T-helper 1 cell (primary cell): ENCODE data around the gene ABCG8.
A peak's percentile ranks its signal among the peaks of the same experiment; 100 is the strongest.
"Not testable (repeated sequence)": the region's sequence is repeated elsewhere in the genome, so short reads cannot be mapped to it uniquely, and the experiment has no call there.

Experiments used
- DNase-seq, 5 donors: peaks; one replicate each; pipeline ENCODE4 v3.0.0-alpha.2; 2012 to 2020

The ABCG8 gene

DNA sequence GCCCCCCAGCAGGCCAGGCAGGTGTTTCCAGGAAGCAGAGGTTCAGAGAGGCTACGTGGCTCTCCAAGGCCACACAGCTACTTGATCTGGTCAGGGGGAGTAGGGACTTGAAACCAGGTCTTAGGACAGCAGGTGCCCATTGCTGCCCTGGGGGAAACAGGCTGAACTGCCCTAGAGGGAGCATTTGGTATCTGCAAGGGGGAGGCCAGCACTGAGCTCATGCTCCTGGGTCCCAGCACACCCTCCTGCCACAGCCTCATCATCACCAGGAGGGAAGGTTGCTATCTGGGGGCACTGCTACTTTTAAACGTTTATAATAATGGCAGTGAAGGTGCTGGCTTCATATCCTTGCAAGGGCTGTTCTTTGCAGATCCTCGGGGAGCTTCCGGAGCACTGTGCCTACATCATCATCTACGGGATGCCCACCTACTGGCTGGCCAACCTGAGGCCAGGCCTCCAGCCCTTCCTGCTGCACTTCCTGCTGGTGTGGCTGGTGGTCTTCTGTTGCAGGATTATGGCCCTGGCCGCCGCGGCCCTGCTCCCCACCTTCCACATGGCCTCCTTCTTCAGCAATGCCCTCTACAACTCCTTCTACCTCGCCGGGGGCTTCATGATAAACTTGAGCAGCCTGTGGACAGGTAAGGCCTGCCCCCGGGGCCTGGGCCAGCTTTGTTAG is 36.1 kb downstream of the ABCG8 start:
- no peak for DNase-seq

DNA sequence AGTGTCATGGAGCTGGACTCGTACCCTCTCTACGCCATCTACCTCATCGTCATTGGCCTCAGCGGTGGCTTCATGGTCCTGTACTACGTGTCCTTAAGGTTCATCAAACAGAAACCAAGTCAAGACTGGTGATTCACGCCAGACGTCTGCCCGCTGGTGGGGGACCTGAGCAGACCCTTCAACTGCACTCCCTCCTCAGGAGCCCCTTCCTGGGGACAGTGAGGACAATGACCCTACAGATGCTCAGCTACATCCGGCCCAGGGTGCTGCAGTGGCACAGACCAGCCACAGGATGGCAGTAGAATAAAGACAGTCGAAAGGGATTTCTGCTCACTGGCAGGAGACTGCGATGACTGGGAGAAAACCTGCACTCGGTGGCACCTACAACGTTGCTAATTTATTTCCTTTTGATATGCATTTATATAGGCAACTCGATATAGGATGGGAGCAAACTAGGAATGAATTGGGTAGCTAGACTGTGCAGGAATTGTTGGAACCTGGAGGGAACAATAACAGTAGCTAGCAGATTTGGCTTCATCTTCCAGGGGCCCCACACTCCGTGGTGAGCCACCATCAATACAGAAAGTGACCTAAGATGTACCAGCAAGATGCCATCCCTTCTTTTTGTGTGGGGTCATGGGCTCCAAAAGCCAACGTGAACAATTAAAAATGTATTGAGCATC is 39.2 kb downstream of the ABCG8 start:
- peak; percentile 21 to 57 (median 24) for DNase-seq

DNA sequence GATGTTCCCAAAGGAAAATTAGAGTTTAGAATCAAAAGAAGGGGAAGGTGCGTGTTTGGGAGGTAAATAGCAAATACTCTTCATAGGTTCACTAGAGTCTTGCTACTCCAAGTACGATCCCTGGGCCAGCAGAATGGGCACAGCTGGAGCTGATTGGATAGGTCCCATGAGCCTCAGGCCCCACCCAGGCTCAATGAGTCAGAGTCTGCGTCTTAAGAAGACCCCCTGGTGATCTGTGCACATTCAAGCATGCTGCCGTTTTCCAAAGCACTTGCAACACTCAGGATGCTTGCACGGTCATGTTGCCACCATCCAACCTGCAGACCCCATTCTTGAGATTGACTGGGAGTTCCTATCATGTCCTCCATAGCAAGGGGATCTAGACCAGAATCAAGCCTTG is 40.5 kb downstream of the ABCG8 start:
- DNase-seq: no peak

DNA sequence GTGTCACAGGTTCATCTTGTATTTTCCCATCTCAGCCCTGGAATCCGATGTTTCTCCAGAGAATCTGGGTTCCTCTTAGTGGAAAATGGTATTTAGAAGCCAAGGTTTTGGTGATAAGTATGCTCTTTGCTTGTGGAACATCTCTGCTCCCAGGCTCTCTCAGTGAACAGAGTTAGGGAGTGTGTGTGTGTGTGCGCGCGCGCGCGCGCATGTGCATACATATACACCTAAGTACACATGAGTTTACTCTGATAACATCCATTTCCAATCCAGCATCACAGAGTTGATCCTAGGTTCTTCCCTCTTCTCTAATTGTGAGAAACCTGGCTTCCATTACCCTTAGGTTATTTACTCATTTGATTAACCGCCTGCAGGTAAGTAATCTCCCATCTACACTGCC is 41.7 kb downstream of the ABCG8 start:
- DNase-seq: no peak

DNA sequence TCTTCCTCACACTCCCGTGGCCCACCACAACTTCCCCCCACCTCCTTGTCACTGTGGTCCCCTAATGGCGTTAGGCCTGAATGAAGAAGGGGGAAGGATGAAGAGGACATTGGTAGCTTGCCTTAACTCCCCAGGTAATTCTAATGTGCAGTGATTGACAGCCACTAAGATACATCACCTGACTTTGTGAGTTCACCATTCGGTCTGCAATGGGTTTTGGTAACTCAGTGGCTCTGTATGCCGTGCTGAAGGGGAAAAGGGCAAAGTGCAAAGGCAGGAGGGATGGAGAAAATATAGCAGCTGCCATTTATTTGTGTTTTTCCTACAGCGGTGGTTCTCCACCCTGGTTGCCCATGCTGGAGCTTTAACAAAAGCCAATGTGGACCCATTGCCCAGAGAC is 42.2 kb downstream of the ABCG8 start:
- DNase-seq: no peak

DNA sequence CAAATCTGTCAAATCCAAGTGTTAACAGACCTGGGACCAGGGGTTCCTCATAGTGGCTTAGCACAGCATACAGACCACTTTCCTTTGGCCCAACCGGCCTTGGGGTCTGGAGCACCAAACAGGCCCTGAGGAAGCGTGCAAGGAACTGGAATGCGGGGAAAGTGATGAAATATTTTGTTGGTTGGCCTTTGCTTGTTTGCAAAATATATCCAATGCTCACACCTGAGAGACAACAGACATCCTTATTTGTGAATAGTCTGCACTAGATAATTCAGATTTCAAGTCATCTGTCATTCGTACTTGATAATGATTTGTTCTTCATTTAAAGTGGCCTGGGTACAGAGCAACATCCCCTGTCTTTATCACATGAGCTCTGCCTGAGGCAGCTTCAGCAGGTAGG is 43.5 kb downstream of the ABCG8 start:
- DNase-seq: no peak

DNA sequence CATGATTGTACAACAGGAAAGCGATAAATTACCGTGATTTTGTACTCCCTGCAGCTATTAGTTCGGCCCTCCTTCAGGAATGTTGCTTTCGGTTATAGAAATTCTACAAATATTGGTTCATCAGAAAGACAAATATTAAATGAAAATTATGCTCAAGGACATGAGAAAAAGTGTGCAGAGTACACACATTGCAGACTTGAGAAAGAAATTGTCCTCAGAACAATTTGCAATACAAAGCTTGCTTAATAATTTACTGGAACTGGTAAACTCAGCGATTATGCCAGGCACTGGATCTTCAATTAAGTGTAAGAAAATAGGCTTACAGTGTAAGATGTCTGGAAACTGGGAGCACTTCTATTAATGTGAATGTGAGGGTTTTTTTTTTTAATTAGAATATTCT is 45.9 kb downstream of the ABCG8 start:
- DNase-seq: no peak

DNA sequence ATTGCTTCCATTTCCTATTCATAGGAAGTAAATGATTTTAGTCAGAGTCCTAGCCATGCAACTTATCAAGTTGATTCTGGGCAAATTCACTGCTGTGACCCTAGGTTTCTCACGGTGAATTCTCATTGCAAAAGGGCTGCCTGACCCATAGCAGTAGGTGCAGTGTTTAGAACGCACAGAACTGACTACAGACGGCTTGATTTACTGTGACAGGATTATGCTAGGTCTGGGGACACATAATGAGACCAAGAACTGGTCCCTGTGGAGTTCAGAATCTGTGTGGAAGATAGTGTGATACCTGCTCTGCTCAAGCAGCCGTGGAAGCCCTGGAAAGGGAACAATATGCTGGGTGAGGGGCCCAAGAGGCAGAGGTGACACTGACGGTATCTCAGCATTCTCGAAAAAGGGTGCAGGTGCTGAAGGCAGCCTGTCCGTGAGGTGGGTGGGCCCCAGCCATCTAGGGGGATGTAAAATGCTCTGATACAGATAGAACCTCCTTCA is 46.4 kb downstream of the ABCG8 start:
- no peak for DNase-seq

DNA sequence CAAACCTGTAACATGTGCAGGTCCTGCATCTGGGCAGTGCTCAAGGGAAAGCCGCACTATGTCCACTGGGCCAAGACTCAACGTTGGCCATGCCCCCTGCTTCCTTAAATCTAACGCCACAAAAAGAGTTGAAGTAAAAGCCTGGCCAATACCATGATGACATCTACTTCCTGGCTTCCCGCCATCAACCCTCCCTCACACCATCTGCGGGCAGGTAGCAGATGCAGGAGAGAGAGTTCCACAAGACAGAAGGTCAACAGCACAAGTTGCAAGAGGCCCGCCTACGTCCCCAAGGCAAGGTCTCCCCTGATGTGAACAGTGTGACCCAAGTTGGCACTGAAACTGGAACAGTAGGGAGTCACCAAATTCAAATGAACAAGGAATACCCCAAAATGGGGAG is 48.4 kb downstream of the ABCG8 start:
- DNase-seq: no peak

DNA sequence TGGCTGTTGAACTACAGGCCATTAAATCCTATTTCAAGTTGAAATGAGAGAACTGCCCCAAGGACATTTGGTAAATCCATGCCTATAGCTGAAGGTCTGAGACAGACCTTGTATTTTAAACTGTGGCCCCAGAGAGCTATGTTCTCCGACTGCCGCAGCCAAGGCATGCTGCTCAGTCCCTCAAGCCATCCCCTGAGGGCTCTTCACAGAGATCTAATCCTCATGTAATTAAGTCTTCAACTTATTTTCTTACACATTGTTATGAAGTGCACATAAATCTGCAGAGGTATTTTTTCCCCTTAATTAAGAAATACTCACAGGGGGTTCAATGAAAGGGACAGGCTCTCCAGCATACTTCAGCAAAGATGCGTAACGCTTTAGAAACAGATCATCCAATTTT is 50.6 kb downstream of the ABCG8 start:
- DNase-seq: no peak

DNA sequence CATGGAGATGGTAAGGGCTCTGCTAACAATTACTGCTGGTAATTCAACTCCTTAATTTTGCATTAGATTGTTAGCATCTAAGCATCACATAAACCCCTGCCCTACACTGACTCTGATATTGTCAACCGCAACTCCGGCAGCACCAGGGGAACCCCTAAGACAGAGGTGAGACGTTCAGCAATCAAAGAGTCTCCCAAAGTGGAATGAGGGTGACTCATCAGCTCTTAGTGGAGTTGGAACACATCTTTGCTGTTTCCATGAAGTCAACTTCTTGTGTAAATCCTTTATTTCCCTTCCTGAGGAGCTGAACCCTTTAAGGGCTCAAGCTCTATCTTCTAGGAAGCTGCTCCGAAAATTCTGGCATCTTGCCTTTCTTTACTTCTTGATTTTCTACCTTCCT is 52.1 kb downstream of the ABCG8 start:
- no peak for DNase-seq

DNA sequence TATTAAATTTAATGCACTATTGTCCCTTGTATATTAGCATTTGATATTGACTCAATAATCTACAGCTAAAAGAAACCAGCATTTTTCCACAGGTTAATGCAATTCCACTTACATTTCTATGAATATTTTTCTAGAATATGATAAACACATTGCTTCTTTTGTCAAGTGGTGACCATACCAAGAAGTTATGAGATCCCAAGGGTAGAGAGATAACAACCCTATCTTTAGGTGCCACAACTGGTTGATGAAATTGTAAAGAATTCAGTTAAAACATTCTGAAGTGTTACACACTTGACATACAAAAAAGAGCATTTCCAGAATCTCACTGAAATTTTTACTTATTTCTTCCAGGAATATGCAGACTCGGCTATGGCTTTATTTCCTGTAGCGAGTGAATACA is 56.0 kb downstream of the ABCG8 start:
- no peak for DNase-seq

DNA sequence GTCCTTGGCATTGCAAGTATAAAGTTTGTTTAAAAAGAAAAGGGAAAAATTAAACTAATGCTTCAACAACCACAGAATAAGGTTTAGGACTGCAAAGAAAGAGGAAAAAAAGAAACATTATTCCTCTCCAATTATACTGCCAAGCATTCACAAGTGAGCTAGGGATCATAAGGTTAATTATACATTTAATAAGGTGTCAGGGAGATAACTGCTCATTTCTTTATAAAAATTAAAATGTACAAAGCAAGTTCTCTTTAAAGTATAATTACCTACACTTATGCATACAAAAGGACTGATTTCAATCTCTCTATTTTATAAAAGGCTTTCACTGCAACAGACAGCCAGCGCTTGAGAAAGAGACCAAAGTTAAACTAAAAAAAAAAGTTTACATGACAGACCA is 58.1 kb downstream of the ABCG8 start:
- DNase-seq: no peak

DNA sequence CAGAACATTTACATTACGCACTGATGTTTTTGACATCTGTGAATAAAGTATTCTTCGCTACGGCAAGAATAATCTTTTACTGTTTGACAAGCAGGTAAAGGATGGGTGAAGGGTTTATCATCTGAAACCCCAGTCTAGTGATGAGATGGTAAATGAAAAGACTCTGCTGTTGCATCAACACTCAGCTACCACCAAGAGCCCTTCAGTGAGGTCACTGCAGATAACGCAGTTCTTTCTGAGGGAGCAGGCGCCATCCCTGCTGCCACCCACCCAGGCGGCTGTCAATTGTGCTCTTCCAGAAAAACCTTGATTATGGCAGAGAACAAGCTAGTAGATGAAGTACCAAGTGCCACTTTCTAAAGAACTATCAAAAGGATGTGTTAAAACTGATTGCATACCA is 58.7 kb downstream of the ABCG8 start:
- DNase-seq: no peak

DNA sequence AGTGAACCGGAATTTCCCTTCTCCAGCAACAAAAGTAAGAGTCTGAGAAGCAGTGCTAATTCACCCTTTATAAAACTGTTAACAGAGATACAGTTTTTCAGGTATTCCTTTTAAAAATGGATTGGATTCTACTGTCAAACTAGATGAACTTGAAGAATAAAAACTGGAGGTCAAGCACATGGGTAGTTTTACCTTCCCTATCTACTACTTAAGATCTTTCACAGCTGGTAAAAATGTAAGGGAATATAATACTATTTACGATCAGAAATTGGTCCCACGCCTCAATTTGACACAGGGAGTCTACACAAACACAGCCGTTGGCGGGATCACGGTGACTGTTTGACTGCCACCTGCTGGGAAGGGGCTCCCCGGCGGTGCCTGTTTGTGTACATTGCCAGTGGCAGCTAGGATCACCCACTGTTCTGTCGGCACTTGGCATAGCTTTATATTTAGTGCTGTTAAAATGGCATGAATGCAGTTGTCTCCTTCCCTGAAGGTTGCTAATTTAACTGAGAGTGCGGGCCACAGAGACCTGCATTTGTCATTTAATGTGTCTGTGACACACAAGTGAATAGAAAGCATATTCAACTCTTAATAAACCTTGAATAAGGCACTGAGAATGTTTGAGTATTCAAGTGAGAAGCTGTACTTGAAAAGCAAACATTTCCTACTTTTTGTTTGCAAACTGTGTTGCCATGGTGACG is 59.5 kb downstream of the ABCG8 start:
- no peak for DNase-seq

DNA sequence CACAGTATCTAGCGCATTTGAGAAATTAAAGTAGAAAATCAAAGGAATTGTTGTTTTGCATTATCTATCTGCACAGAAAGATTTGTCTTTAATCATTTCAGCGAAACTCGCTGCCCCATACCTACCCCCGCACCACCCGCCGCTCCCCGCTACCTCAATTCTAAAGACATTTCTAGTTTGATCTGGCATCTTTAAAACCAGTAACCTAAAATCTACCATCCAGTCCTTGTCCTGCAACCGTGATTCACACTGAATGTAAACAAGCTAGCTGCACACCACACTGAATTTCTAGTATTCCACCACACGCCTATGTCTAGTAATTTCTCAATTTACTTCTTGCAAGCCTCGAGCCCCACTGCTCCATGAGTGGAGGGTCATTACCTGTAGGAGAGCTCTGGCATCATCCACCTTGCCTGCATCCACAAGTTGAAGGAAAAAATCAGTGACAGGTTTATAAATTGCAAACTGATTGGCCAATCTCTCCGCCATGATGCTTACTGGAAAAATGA is 60.1 kb downstream of the ABCG8 start:
- no peak for DNase-seq

DNA sequence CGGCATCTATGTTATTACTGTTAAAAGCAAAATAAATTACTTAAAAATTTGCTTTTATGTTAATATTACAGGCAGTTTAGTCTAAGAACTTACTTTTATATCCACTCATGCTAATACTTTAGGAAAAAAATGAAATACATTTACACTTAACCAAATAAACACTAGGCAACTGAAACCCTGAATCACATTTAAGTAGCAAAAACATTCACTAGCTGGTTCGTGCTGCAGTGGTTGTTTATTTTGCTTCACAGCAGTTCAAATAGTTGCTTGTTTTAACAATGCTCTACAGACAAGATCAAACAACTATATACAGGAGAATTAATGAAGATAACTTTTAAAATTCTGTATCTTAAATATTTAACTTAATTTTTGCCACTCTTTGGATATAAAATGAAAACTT is 60.8 kb downstream of the ABCG8 start:
- no peak for DNase-seq

DNA sequence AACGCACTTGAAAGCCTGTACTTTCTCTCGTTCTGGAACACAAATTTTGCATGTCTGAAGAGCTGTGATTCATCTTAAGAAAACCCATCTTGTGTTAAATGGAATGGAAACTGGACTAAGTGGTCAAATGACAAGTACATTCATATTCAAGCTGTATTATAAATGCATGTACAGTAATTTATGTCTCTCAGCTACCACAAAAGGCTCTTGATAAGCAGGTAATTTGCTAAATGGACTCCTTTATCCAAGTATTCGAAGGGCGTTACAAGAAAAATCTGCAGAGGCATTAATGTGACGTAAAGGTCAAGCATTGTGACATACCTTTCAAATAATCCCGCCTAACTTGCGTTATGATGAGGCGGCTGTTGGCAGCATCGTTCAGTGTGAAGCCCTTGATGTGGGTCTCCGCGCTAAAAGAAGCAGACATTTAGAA is 66.6 kb downstream of the ABCG8 start:
- DNase-seq: peak in 1 of 5 donors; percentile 13

DNA sequence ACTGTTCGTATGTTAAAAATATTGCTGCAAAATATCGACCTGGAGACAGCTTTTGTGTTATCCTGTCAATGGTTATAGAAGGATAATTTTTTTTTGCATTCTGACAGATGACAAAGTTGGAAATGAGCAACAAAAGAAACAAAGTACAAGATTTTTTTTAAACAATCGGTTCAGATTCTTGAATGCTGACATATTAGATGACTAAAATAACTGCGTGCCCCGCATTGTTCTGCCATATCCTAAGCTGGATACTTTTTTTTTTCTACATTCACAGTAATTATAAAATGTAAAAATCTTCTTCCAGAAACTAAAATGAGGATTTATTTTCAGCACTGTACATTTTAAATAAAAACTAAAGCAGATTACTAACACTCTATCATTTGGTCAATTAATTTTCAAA is 67.1 kb downstream of the ABCG8 start:
- DNase-seq: no peak

DNA sequence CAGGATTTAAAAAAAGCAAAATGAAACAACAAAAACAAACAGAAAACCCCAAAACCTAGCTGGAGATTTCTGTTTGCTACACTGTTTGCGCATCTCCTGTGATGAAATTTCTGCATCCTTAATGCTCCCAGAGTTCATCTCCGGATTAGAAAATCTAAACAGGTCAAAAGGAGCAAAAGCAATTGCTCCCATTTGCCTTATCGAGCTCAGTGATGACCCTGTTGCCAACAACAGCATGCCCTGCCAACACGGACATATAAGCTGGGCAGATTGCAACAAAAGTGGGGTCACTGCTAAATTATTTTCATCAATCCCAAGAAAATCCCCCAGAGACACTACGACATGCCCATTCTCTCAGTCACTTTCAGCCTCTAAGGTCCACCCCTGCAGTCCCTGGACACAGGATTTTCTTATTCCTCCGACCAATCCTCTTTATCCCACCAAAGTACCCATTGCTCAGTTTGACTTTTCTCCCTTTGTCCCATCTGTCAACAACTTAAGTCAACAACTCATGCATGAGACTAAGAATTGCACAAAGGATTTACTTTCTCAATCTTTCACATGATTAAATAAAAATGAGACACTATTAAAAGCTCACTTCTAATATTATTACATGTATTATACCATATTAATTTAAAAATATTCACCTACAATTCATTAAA is 67.8 kb downstream of the ABCG8 start:
- no peak for DNase-seq

DNA sequence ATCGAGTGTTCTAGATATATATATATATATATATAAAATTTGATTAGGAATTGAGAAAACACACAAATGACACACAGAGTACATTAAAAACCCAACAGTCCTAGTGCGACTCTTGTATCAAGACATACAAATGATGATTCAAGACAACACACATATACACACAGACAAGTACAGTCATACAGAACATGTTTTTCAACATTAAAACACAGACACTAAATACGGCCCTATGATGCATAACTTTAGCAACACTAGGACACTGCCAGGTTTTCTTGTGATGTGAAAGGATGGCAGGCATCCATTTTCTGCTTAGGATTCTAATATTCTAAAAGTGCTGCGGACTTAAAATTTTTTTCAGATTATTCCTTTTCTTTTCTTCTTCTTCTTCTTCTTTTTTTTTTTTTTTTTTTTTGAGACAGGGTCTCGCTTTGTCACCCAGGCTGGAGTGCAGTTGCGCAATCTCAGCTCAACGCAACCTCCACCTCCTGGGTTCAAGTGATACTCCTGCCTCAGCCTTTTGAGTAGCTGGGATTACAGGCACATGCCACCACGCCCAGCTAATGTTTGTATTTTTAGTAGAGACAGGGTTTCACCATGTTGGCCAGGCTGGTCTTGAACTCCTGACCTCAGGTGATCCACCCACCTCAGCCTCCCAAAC is 72.5 kb downstream of the ABCG8 start:
- DNase-seq: not testable (repeated sequence)

DNA sequence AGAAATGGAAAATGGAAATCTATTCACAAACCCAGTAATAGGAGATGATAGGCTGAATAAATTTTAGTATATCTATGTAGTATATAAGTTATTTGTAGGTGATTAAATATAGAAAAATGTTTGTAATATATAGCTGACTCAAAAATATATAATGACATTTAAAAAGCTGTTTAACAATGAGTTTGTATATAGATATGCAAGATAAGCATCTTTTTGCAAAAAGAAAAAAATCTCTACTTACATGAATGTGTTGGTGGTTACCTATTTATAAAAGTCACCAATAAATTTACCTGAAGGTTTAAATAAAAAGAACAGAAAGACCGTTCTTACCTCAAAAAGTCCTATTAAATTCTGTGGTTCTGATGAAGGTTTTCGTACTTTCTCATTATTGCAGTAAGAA is 85.7 kb downstream of the ABCG8 start:
- no peak for DNase-seq

DNA sequence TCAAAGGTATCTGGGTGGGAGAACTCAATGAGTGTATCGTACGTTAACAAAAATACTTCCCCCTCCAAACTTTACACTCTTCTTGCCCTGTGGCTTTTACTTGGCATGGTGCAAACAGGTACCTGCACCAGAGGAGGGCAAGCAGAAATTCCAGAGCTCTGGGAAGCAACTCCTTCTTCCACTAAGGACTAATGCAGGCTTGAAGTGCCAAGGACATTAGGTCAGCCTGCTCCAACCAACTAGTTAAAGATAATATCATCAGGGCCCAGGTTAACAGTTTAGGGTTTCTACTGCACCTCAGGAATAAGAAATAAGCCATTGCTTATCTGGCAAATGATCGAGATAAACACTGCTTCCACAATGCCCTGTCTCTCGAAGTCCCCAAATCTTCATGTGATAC is 86.7 kb downstream of the ABCG8 start:
- no peak for DNase-seq
